Stimulated activated naive CD4-positive, alpha-beta T cell treated with Interleukin-2 at 50 U/mL for 16 hours (primary cell): ENCODE results near the gene S100B.
A peak's percentile ranks its signal among the peaks of the same experiment; 100 is the strongest.

Source experiments
- DNase-seq: peaks from one replicate; lab custom pipeline; 2025; lab: John Stamatoyannopoulos, UW

S100B gene

GRCh38 chr21:46627726-46628125 lies 22.8 kb upstream of the S100B start:
- no peak for DNase-seq

- no peak for DNase-seq
Observed at GRCh38 chr21:46626975-46627501, 22.2 kb upstream of the S100B start.

GRCh38 chr21:46626536-46626935 lies 21.7 kb upstream of the S100B start:
- DNase-seq = no peak

- no peak for DNase-seq
Observed at GRCh38 chr21:46625759-46626158, 20.9 kb upstream of the S100B start.

GRCh38 chr21:46624050-46624449 lies 19.2 kb upstream of the S100B start:
- DNase-seq = no peak

GRCh38 chr21:46622226-46622625 lies 17.3 kb upstream of the S100B start:
- no peak for DNase-seq

- DNase-seq = no peak
Observed at GRCh38 chr21:46621457-46622182, 16.7 kb upstream of the S100B start.

GRCh38 chr21:46620846-46621245 lies 16.0 kb upstream of the S100B start:
- DNase-seq = no peak

GRCh38 chr21:46619846-46620245 lies 15.0 kb upstream of the S100B start:
- DNase-seq = no peak

GRCh38 chr21:46618738-46619379 lies 14.0 kb upstream of the S100B start:
- no peak for DNase-seq

- no peak for DNase-seq
Observed at GRCh38 chr21:46617267-46618051, 12.6 kb upstream of the S100B start.

GRCh38 chr21:46616656-46617055 lies 11.8 kb upstream of the S100B start:
- DNase-seq = no peak

GRCh38 chr21:46616050-46616449 lies 11.2 kb upstream of the S100B start:
- DNase-seq = no peak

GRCh38 chr21:46613391-46613790 lies 8.5 kb upstream of the S100B start:
- DNase-seq = no peak

- DNase-seq = no peak
Observed at GRCh38 chr21:46610018-46610701, 5.3 kb upstream of the S100B start.

- DNase-seq = no peak
Observed at GRCh38 chr21:46608672-46609111, 3.8 kb upstream of the S100B start.

GRCh38 chr21:46607636-46608035 lies 2.8 kb upstream of the S100B start:
- no peak for DNase-seq

- no peak for DNase-seq
Observed at GRCh38 chr21:46606427-46606813, 1.5 kb upstream of the S100B start.

- peak; percentile 12 for DNase-seq
Observed at GRCh38 chr21:46605767-46606426, 1.0 kb upstream of the S100B start.

GRCh38 chr21:46604329-46604974 lies 430 bp downstream of the S100B start:
- DNase-seq = no peak

- DNase-seq = no peak
Observed at GRCh38 chr21:46603228-46603627, 1.7 kb downstream of the S100B start.
